ENCODE results near the gene GALNT14. TPM values are rescaled to one million over a fixed set of nuclear protein-coding genes. Genes with fewer than 3 reads are reported as not detected.

GALNT14 gene
- total RNA-seq, 1 experiment from 2014 or later: 2.7 TPM

- no peak overlapping the region for H3K23ac ChIP-seq (ENCODE audit: insufficient read length, low read depth, low read length)
- H2AK5ac ChIP-seq (ENCODE audit: insufficient read length, low read length): no peak overlapping the region
- H4K8ac ChIP-seq (replicated peaks; ENCODE audit: insufficient read length, low read depth, low read length): no peak overlapping the region
- H3T11ph ChIP-seq (ENCODE audit: low read length): no peak overlapping the region
- no peak overlapping the region for H3K4ac ChIP-seq (ENCODE audit: low read depth, low read length)
- H4K5ac ChIP-seq (ENCODE audit: insufficient read length, low read depth, low read length): no peak overlapping the region
- H3K27ac Mint-ChIP-seq: peak overlapping the region in 2 of 3 experiments; percentile 25 to 75; a peak in 2 of 7 replicates
- H3K27me3 Mint-ChIP-seq (ENCODE audit: low read depth): peaks cover 3% of the 10 kb centered on the region
- H3K79me1 ChIP-seq (ENCODE audit: insufficient read depth, low read depth, low read length, poor library complexity, severe bottlenecking): no peaks in the 10 kb centered on the region
- H3K27ac ChIP-seq (ENCODE audit: insufficient read length, low read depth, low read length): no peak overlapping the region
- H2BK120ac ChIP-seq (ENCODE audit: low read depth, low read length, poor library complexity, severe bottlenecking): no peak overlapping the region
- H3K27me3 ChIP-seq (ENCODE audit: insufficient read depth, low read length): no peaks in the 10 kb centered on the region
- H3K18ac ChIP-seq (ENCODE audit: insufficient read length, low read depth, low read length): no peak overlapping the region
- no peak overlapping the region for H3K9ac ChIP-seq (ENCODE audit: extremely low read depth, insufficient read length, low read length)
- no peak overlapping the region for H2AFZ ChIP-seq (ENCODE audit: low read length)
- no peak overlapping the region for H3K56ac ChIP-seq (ENCODE audit: insufficient read length, low read depth, low read length)
- no peaks in the 10 kb centered on the region for H3K23me2 ChIP-seq (ENCODE audit: insufficient read length, low read depth, low read length, poor library complexity, severe bottlenecking)
- no peak overlapping the region for H3K4me3 Mint-ChIP-seq
- no peaks in the 10 kb centered on the region for H3K9me3 Mint-ChIP-seq
- H3K79me2 ChIP-seq (ENCODE audit: insufficient read depth, low read length): no peaks in the 10 kb centered on the region
- no peak for TF ChIP-seq CTCF (conservative IDR thresholded peaks at IDR 0.05)
- H3K14ac ChIP-seq (ENCODE audit: insufficient read depth, low read length): peak overlapping the region; percentile 18; the same call in 1 of the 2 replicates
- no peak overlapping the region for H2BK15ac ChIP-seq (ENCODE audit: low read depth, low read length)
- H3K9me3 ChIP-seq (ENCODE audit: control insufficient read depth, low read depth, low read length): no peaks in the 10 kb centered on the region
- no peak overlapping the region for H2BK20ac ChIP-seq (ENCODE audit: low read depth, low read length, poor library complexity, severe bottlenecking)
- no peak overlapping the region for H2BK12ac ChIP-seq (ENCODE audit: insufficient read length, low read depth, low read length)
- H3K4me1 Mint-ChIP-seq: peaks cover 0 to 3% of the 10 kb centered on the region in 2 experiments; a peak in 2 of 4 replicates
- no peaks in the 10 kb centered on the region for H4K20me1 ChIP-seq (ENCODE audit: control insufficient read depth, insufficient read depth, insufficient read length)
- no peaks in the 10 kb centered on the region for H3K4me1 ChIP-seq (ENCODE audit: insufficient read depth, low read length)
- no peak overlapping the region for H3K4me2 ChIP-seq (ENCODE audit: insufficient read depth, insufficient read length, low read length)
- no peaks in the 10 kb centered on the region for H3K36me3 Mint-ChIP-seq (ENCODE audit: insufficient read depth in 1 of 3, low read depth in 3 of 3)
- DNase-seq: no peak
- no peak overlapping the region for H2BK5ac ChIP-seq (ENCODE audit: insufficient read length, low read length)
- H4K91ac ChIP-seq (ENCODE audit: insufficient read length, low read depth, low read length): no peak overlapping the region
Observed at GRCh38 chr2:31004257-31004656, 134.0 kb downstream of the GALNT14 start.

Measured in H9 (cell line).